T-cell (primary cell): ENCODE data around the gene AHNAK. TPM values are rescaled to one million over a fixed set of nuclear protein-coding genes. Genes with fewer than 3 reads are reported as not detected.

Experiments
- ATAC-seq, 4 experiments: fragments of 200-7000 bp in 3 of 4; fragments of 150-1000 bp in 1 of 4; cut with Tn5 transposase; replicated peaks in 1 of 4; 1 replicate in 3 of 4; 2 replicates in 1 of 4; pipeline ENCODE4 v1.10.0; 2021; ENCODE audit warnings: moderate library complexity in 3 of 4, mild to moderate bottlenecking in 2 of 4, moderate number of reproducible peaks in 1 of 4
- CTCF ChIA-PET, 2 donors: fragments of 300-600 bp; sonication (Branson Sonifier 250); formaldehyde crosslinking; loops; one replicate each; lab custom pipeline; 2022; ENCODE audit warnings: antibody characterized with exemption in 2 of 2; lab: Charles Lee
- POLR2A ChIA-PET, 2 donors: fragments of 300-600 bp; sonication (Branson Sonifier 250); formaldehyde crosslinking; loops; one replicate each; lab custom pipeline; 2022; ENCODE audit warnings: antibody characterized with exemption in 2 of 2; lab: Charles Lee
- DNase-seq, 35 experiments: peaks; one replicate each; pipeline versions ENCODE4 v3.0.0 to v3.0.0-alpha.2; 2013 to 2023
- H3K27ac ChIP-seq: one replicate; pipeline ENCODE4 v1.5.1; 2013; ENCODE audit warnings: low read length
- H3K27me3 ChIP-seq, 2 experiments: replicated peaks in 1 of 2; 1 replicate in 1 of 2; 2 replicates in 1 of 2; pipeline versions ENCODE4 v1.6.1 to v1.7.0; 2013; ENCODE audit warnings: low read length in 1 of 2, mixed read lengths in 1 of 2; ENCODE audit not compliant: control insufficient read depth in 2 of 2, insufficient read depth in 2 of 2; ENCODE audit errors: extremely low read depth in 1 of 2
- H3K36me3 ChIP-seq, 2 donors: 1 replicate in 1 of 2; 2 replicates in 1 of 2; pipeline versions ENCODE4 v1.6.1 to v1.7.0; 2013; ENCODE audit warnings: low read length in 1 of 2; ENCODE audit not compliant: control insufficient read depth in 2 of 2, insufficient read depth in 1 of 2; ENCODE audit errors: extremely low read depth in 1 of 2
- H3K4me1 ChIP-seq, 2 experiments: 1 replicate in 1 of 2; 2 replicates in 1 of 2; pipeline versions ENCODE4 v1.6.1 to v1.7.0; 2013; ENCODE audit warnings: low read length in 2 of 2, mixed read lengths in 1 of 2; ENCODE audit not compliant: insufficient read depth in 2 of 2, control insufficient read depth in 1 of 2; ENCODE audit errors: extremely low read depth in 1 of 2
- H3K4me3 ChIP-seq, 2 donors: 1 replicate in 1 of 2; 2 replicates in 1 of 2; pipeline versions ENCODE4 v1.5.1 to v1.7.0; 2013; ENCODE audit warnings: mild to moderate bottlenecking in 2 of 2, low read length in 1 of 2, moderate library complexity in 1 of 2; ENCODE audit not compliant: control insufficient read depth in 1 of 2; ENCODE audit errors: extremely low read depth in 1 of 2
- H3K9me3 ChIP-seq: 2 replicates; pipeline ENCODE4 v1.7.0; 2013
- H3K27ac Mint-ChIP-seq, 2 donors: one replicate each; pipeline ENCODE4 v1.8.0; 2020 to 2021; ENCODE audit warnings: mild to moderate bottlenecking in 2 of 2, mixed read lengths in 2 of 2
- H3K27me3 Mint-ChIP-seq, 2 donors: one replicate each; pipeline ENCODE4 v1.8.0; 2021 to 2022; ENCODE audit warnings: mixed read lengths in 2 of 2
- H3K36me3 Mint-ChIP-seq: one replicate; pipeline ENCODE4 v1.8.0; 2021; ENCODE audit warnings: mixed read lengths
- H3K4me1 Mint-ChIP-seq, 3 donors: one replicate each; pipeline ENCODE4 v1.8.0; 2020 to 2022; ENCODE audit warnings: mixed read lengths in 3 of 3, mild to moderate bottlenecking in 1 of 3
- H3K4me3 Mint-ChIP-seq, 3 donors: one replicate each; pipeline ENCODE4 v1.8.0; 2020 to 2022; ENCODE audit warnings: mild to moderate bottlenecking in 3 of 3, mixed read lengths in 3 of 3, moderate library complexity in 3 of 3
- H3K9me3 Mint-ChIP-seq, 3 donors: one replicate each; pipeline ENCODE4 v1.8.0; 2020 to 2022; ENCODE audit warnings: mixed read lengths in 3 of 3
- WGBS: methylation state at CpG from one replicate; pipeline ENCODE4 v1.1.5; 2013; ENCODE audit warnings: missing lambda C conversion rate; ENCODE audit not compliant: insufficient coverage; 5-methylcytosine and 5-hydroxymethylcytosine counted together
- total RNA-seq, 35 experiments: library from RNA in 6 of 35; stranded (reverse) in 6 of 35; fragments of 120-200 nt in 1 of 35; gene quantifications; one replicate each; pipeline versions ENCODE4 v1.2.1 to v1.2.4 and lab custom pipeline; 2013 to 2026

The AHNAK gene
- total RNA-seq, 5 donors from 2014 or later (not counting 1 experiment from before 2014, with no cell fraction given): 267 to 636 (median 395) TPM

- DNase-seq: no peak
- Histone ChIP-seq H3K27ac (no peak overlapping the region), H3K27me3 (peaks cover 0 to 40% of the 10 kb centered on the region in 2 experiments), H3K36me3 (no peaks in the 10 kb centered on the region), H3K4me3 (no peak overlapping the region), H3K4me1 (peaks cover 0 to 6% of the 10 kb centered on the region in 2 experiments), H3K9me3 (no peaks in the 10 kb centered on the region)
- no peak for ATAC-seq
- ChIA-PET CTCF (interaction anchor here in 1 of 2 donors (0.6 kb wide), 1 partner anchor 86 kb away, joined by 3 read pairs; no protein-coding TSS in a partner anchor), POLR2A (no interaction called here)
- Mint-ChIP-seq H3K9me3 (no peaks in the 10 kb centered on the region), H3K4me1 (peaks cover 5 to 6% (median 6%) of the 10 kb centered on the region in 3 donors), H3K36me3 (peaks cover 8% of the 10 kb centered on the region), H3K4me3 (no peak overlapping the region), H3K27ac (no peak overlapping the region), H3K27me3 (peaks cover 10 to 18% of the 10 kb centered on the region in 2 donors)
- WGBS: 85% methylated on average over 3 of the region's 9 CpGs
Measured at GRCh38 chr11:62449451-62449851, 97.2 kb downstream of the AHNAK start.

DNA sequence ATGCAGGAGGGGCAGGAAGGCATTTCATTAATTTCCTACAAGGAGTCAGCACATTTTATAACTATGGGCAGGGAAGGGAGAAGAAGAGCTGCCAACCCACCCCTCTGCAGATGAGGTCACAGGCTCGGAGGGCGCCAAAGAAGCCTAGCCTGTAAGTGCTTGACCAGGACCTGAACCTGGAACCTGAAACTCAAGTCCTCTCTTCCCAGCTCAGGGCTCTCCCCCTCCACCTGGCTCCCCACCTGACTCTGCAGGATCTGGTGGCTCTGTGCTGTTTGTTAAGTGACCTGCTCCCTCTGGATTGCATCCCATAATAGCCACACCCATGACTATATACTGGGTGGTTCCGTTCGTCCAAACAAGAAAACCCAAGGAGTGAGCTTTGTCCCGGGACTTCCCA, 100.5 kb downstream of the AHNAK start:
- POLR2A ChIA-PET: no interaction called here
- peaks cover 7 to 16% (median 13%) of the 10 kb centered on the region in 3 donors for H3K4me1 Mint-ChIP-seq
- peaks cover 10 to 19% of the 10 kb centered on the region in 2 donors for H3K27me3 Mint-ChIP-seq
- ATAC-seq: no peak
- no peaks in the 10 kb centered on the region for H3K36me3 ChIP-seq
- H3K4me3 ChIP-seq: no peak overlapping the region
- peaks cover 0 to 12% of the 10 kb centered on the region in 2 experiments for H3K4me1 ChIP-seq
- 80% methylated on average over 2 of the region's 5 CpGs for WGBS
- CTCF ChIA-PET: no interaction called here
- no peak for DNase-seq
- no peaks in the 10 kb centered on the region for H3K9me3 ChIP-seq
- H3K27ac Mint-ChIP-seq: no peak overlapping the region
- peaks cover 0 to 46% of the 10 kb centered on the region in 2 experiments for H3K27me3 ChIP-seq
- H3K36me3 Mint-ChIP-seq: peaks cover 4% of the 10 kb centered on the region
- no peak overlapping the region for H3K27ac ChIP-seq
- no peak overlapping the region for H3K4me3 Mint-ChIP-seq
- H3K9me3 Mint-ChIP-seq: no peaks in the 10 kb centered on the region

- H3K36me3 ChIP-seq: no peaks in the 10 kb centered on the region
- no peak overlapping the region for H3K27ac ChIP-seq
- peaks cover 7 to 16% (median 13%) of the 10 kb centered on the region in 3 donors for H3K4me1 Mint-ChIP-seq
- ATAC-seq (no peak), DNase-seq (no peak)
- H3K9me3 ChIP-seq: no peaks in the 10 kb centered on the region
- H3K4me3 Mint-ChIP-seq: no peak overlapping the region
- H3K36me3 Mint-ChIP-seq: peaks cover 4% of the 10 kb centered on the region
- H3K9me3 Mint-ChIP-seq: no peaks in the 10 kb centered on the region
- peaks cover 10 to 19% of the 10 kb centered on the region in 2 donors for H3K27me3 Mint-ChIP-seq
- no peak overlapping the region for H3K4me3 ChIP-seq
- 89% methylated on average over 3 of the region's 5 CpGs for WGBS
- CTCF ChIA-PET: interaction anchor here in 1 of 2 donors (0.7 kb wide), 1 partner anchor 67 kb away, joined by 3 read pairs; no protein-coding TSS in a partner anchor
- POLR2A ChIA-PET: no interaction called here
- H3K27me3 ChIP-seq: peaks cover 0 to 43% of the 10 kb centered on the region in 2 experiments
- peaks cover 0 to 10% of the 10 kb centered on the region in 2 experiments for H3K4me1 ChIP-seq
- no peak overlapping the region for H3K27ac Mint-ChIP-seq
Measured at GRCh38 chr11:62445314-62445740, 101.3 kb downstream of the AHNAK start.

DNA sequence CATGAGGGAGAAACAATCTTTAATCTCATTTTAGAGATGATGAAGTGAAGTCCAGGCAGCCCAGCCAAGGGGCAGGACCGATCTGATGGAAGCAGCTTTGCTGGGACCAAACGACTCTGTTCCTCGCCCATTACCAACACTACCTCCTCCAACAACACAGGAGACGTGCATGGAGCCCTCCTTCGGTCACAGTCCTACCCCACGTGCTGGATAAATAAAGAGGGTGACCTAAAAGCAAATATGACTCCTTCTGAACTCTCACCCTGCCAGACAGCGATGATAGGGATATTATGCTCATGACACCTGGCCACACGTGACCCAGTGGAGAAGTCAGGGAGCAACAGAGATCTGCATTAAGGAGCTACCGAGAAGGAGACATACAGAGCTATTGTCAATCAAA, 101.8 kb downstream of the AHNAK start:
- ChIA-PET POLR2A (no interaction called here), CTCF (interaction anchor here in 1 of 2 donors (0.6 to 1.2 kb wide), 3 partner anchors 20 to 68 kb away, joined by 3 to 7 read pairs (median 3); no protein-coding TSS in a partner anchor)
- no peaks in the 10 kb centered on the region for H3K36me3 ChIP-seq
- no peak overlapping the region for H3K27ac ChIP-seq
- WGBS: 60% methylated on average over 3 of the region's 9 CpGs
- H3K4me1 ChIP-seq: peaks cover 0 to 10% of the 10 kb centered on the region in 2 experiments
- Mint-ChIP-seq H3K27ac (no peak overlapping the region), H3K9me3 (no peaks in the 10 kb centered on the region), H3K27me3 (peaks cover 10 to 19% of the 10 kb centered on the region in 2 donors), H3K4me1 (peaks cover 7 to 16% (median 13%) of the 10 kb centered on the region in 3 donors), H3K4me3 (peak overlapping the region; percentile 69 to 77 (median 70)), H3K36me3 (peaks cover 4% of the 10 kb centered on the region)
- H3K9me3 ChIP-seq: no peaks in the 10 kb centered on the region
- peaks cover 0 to 45% of the 10 kb centered on the region in 2 experiments for H3K27me3 ChIP-seq
- ATAC-seq (no peak), DNase-seq (no peak)
- H3K4me3 ChIP-seq: peak overlapping the region in 1 of 2 donors; percentile 34

- no peaks in the 10 kb centered on the region for H3K36me3 ChIP-seq
- peak overlapping the region in 1 of 2 donors; percentile 34 for H3K4me3 ChIP-seq
- H3K4me1 ChIP-seq: peaks cover 0 to 10% of the 10 kb centered on the region in 2 experiments
- 13% methylated on average over 15 of the region's 23 CpGs for WGBS
- Mint-ChIP-seq H3K27me3 (peaks cover 10 to 19% of the 10 kb centered on the region in 2 donors), H3K4me1 (peaks cover 7 to 16% (median 13%) of the 10 kb centered on the region in 3 donors), H3K36me3 (peaks cover 4% of the 10 kb centered on the region), H3K9me3 (no peaks in the 10 kb centered on the region), H3K27ac (no peak overlapping the region), H3K4me3 (peak overlapping the region; percentile 69 to 77 (median 70))
- H3K27me3 ChIP-seq: peaks cover 0 to 43% of the 10 kb centered on the region in 2 experiments
- H3K9me3 ChIP-seq: no peaks in the 10 kb centered on the region
- ChIA-PET POLR2A (no interaction called here), CTCF (interaction anchor here in 1 of 2 donors (0.6 to 1.2 kb wide), 2 partner anchors 20 to 37 kb away, joined by 3 to 7 read pairs; no protein-coding TSS in a partner anchor)
- peak in 2 of 4 experiments; percentile 42 to 55 for ATAC-seq
- peak in 17 of 35 experiments; percentile 8 to 37 (median 14) for DNase-seq
- H3K27ac ChIP-seq: no peak overlapping the region
Measured at GRCh38 chr11:62444236-62444833, 102.3 kb downstream of the AHNAK start.

DNA sequence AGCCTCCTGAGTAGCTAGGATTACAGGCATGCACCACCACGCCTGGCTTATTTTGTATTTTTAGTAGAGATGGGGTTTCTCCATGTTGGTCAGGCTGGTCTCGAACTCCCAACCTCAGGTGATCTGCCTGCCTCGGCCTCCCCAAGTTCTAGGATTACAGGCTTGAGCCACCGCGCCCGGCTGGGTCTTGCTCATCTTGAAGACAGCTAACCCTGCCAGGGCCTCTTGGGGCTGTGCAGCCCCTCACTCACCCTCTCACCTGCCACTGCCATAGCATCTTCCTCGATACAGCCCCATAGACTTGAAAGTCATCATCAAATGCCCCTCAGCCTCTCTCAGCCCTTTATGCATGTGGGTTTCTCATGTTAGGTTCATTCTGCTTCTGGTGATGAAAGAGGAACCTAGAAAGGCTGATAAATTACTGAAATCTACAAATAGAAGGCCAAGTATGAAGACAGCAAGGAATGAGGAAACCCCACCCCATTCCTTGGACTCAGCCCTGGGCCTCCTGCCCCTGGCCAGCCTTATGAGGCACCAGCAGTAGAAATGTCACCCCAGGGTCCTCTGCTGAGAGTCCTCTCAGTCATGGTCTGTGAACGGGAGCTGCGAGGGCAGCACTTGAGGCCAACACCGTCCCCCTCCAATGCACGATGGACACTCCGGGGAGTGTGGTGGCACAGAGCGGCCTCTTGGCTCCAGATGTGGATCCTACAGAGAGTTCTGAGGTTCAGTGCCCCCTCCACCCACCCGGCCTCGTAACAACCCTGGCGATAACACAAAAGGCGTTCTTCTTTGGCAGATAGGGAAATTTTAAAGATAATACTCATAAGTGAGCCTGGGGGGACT, 103.0 kb downstream of the AHNAK start:
- peak overlapping the region in 2 of 3 donors; percentile 70 to 77 for H3K4me3 Mint-ChIP-seq

More for the DNA sequence above, 103.0 kb downstream of the AHNAK start:
- ChIA-PET POLR2A (interaction anchor here in 1 of 2 donors (0.7 kb wide), 1 partner anchor 246 kb away, joined by 4 read pairs; no protein-coding TSS in a partner anchor), CTCF (interaction anchor here in 1 of 2 donors (0.7 to 1.2 kb wide), 2 partner anchors 19 to 238 kb away, joined by 3 to 7 read pairs; no protein-coding TSS in a partner anchor)
- no peak overlapping the region for H3K4me3 ChIP-seq
- no peaks in the 10 kb centered on the region for H3K9me3 ChIP-seq
- Mint-ChIP-seq H3K4me1 (peaks cover 7 to 16% (median 13%) of the 10 kb centered on the region in 3 donors), H3K36me3 (peaks cover 4% of the 10 kb centered on the region), H3K27ac (no peak overlapping the region), H3K9me3 (no peaks in the 10 kb centered on the region), H3K27me3 (peaks cover 10 to 19% of the 10 kb centered on the region in 2 donors)
- H3K27me3 ChIP-seq: peaks cover 0 to 40% of the 10 kb centered on the region in 2 experiments
- no peak overlapping the region for H3K27ac ChIP-seq
- H3K36me3 ChIP-seq: no peaks in the 10 kb centered on the region
- H3K4me1 ChIP-seq: peaks cover 0 to 10% of the 10 kb centered on the region in 2 experiments
- ATAC-seq (no peak), DNase-seq (no peak)
- WGBS: 94% methylated on average over 9 of the region's 17 CpGs
